Measurements from ENCODE around the gene ASGR2. TPM values are rescaled to one million over a fixed set of nuclear protein-coding genes. Genes with fewer than 3 reads are reported as not detected.

The ASGR2 gene
- polyA plus RNA-seq, 1 of the 3 experiments (the other 2 are of a cell fraction) = not detected

DNA sequence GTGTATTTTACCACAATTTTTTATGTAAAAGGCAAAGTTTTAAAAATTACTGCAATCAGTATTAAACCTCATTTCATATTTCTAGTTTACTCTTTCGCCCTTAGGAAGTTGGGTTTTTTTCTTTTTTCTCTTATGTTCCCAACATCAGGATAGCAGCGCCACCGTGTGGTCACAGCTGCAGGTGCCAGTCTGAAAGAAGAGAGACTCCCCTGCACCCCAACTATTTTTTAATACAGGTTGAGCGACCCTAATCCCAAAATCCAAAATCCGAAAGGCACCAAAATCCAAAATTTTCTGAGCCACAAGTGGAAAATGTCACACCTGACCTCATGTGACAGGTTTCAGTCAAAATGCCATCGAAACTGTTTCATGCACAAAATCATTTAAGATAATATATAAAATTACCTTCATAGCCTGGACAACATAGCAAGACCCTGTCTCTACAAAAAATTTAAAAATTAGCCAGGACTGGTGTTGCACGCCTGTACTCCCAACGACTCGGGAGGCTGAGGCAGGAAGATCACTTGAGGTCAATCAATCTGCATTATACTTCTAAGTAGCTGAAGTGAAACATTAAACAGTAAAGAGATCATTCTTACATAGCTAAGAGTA lies 21.8 kb upstream of the ASGR2 start (continued):
- TF ChIP-seq USF1 (IDR thresholded peaks at IDR 0.05; ENCODE audit: borderline replicate concordance, low read depth) (no peak), RXRA (IDR thresholded peaks at IDR 0.05; ENCODE audit: borderline replicate concordance, low read depth) (no peak), JUND (IDR thresholded peaks at IDR 0.05) (no peak), FOSL2 (IDR thresholded peaks at IDR 0.05; ENCODE audit: borderline replicate concordance, low read depth) (no peak), ELF1 (IDR thresholded peaks at IDR 0.05) (no peak), RFX5 (IDR thresholded peaks at IDR 0.05; ENCODE audit: low read length) (no peak)
- TF ChIP-seq, protein P1, sequence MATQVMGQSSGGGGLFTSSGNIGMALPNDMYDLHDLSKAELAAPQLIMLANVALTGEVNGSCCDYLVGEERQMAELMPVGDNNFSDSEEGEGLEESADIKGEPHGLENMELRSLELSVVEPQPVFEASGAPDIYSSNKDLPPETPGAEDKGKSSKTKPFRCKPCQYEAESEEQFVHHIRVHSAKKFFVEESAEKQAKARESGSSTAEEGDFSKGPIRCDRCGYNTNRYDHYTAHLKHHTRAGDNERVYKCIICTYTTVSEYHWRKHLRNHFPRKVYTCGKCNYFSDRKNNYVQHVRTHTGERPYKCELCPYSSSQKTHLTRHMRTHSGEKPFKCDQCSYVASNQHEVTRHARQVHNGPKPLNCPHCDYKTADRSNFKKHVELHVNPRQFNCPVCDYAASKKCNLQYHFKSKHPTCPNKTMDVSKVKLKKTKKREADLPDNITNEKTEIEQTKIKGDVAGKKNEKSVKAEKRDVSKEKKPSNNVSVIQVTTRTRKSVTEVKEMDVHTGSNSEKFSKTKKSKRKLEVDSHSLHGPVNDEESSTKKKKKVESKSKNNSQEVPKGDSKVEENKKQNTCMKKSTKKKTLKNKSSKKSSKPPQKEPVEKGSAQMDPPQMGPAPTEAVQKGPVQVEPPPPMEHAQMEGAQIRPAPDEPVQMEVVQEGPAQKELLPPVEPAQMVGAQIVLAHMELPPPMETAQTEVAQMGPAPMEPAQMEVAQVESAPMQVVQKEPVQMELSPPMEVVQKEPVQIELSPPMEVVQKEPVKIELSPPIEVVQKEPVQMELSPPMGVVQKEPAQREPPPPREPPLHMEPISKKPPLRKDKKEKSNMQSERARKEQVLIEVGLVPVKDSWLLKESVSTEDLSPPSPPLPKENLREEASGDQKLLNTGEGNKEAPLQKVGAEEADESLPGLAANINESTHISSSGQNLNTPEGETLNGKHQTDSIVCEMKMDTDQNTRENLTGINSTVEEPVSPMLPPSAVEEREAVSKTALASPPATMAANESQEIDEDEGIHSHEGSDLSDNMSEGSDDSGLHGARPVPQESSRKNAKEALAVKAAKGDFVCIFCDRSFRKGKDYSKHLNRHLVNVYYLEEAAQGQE (IDR thresholded peaks at IDR 0.05; ENCODE audit: low read depth, low read length) = no peak

DNA sequence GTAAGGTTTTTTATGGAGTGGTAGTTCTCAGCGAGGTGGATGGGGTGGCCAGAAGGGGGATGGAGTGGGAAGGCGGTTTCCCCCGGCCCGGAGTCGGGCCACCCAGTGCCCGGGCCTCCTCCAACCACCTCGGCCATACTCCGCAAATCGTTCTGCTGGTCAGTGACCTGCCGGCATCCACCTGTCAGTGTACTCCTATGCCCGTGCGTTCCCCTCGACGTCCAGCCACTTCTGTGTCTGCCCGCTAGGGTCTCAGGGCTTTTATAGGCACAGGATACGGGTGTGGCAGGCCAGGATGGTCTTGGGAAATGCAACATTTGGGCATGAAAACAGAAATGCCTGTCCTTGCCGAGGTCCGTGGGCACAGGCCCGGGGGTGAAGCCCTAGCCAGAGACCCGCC lies 19.3 kb upstream of the ASGR2 start:
- H3K9ac ChIP-seq = no peak overlapping the region
- H3K79me2 ChIP-seq (ENCODE audit: insufficient read depth) = no peaks in the 10 kb centered on the region
- H3K27ac ChIP-seq (ENCODE audit: low read depth in 2 of 2, low read length in 1 of 2) = no peak overlapping the region
- H4K20me1 ChIP-seq (ENCODE audit: insufficient read depth) = no peaks in the 10 kb centered on the region
- no peak overlapping the region for H2AFZ ChIP-seq (ENCODE audit: low read depth)
- H3K4me2 ChIP-seq = no peak overlapping the region
- TF ChIP-seq FOXJ3 (CRISPR knock-in tag; IDR thresholded peaks at IDR 0.05) (no peak), YY1 (IDR thresholded peaks at IDR 0.05; ENCODE audit: low read depth) (no peak), MAX (IDR thresholded peaks at IDR 0.05; ENCODE audit: low read depth) (no peak), RCOR1 (IDR thresholded peaks at IDR 0.05; ENCODE audit: low read length) (no peak)
- TF ChIP-seq, protein P2, sequence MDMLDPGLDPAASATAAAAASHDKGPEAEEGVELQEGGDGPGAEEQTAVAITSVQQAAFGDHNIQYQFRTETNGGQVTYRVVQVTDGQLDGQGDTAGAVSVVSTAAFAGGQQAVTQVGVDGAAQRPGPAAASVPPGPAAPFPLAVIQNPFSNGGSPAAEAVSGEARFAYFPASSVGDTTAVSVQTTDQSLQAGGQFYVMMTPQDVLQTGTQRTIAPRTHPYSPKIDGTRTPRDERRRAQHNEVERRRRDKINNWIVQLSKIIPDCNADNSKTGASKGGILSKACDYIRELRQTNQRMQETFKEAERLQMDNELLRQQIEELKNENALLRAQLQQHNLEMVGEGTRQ (IDR thresholded peaks at IDR 0.05; ENCODE audit: borderline replicate concordance, low read depth, low read length) = no peak
- H3K9me3 ChIP-seq = no peaks in the 10 kb centered on the region
- no peaks in the 10 kb centered on the region for H3K4me1 ChIP-seq (ENCODE audit: control insufficient read depth in 1 of 2, insufficient read depth in 2 of 2, low read depth in 1 of 2, low read length in 1 of 2)
- 9% methylated on average over 12 of the region's 20 CpGs for WGBS (ENCODE audit: low lambda C conversion rate)
- peaks cover 88% of the 10 kb centered on the region for H3K27me3 ChIP-seq (ENCODE audit: insufficient read depth)
- H3K36me3 ChIP-seq (replicated peaks in 1 of 2; ENCODE audit: control insufficient read depth in 1 of 2, insufficient read depth in 2 of 2, low read length in 1 of 2) = no peaks in the 10 kb centered on the region
- no peak for DNase-seq
- H3K4me3 ChIP-seq (ENCODE audit: low read depth in 2 of 2, low read length in 1 of 2) = no peak overlapping the region
- ChIA-PET CTCF (interaction anchor here (0.9 to 17.9 kb wide), 11 partner anchors 9 to 96 kb away, joined by 3 to 502 read pairs (median 3); partner anchors contain the start of genes ASGR1 and SLC16A11), POLR2A (no interaction called here)
- no peaks in the 10 kb centered on the region for H3F3A ChIP-seq (replicated peaks; ENCODE audit: insufficient read depth)
- no peaks in the 10 kb centered on the region for H3K9me2 ChIP-seq

All from SK-N-SH (cell line).